GM21526 (cell line): ENCODE measurements around the gene KLHL8.

Experiments used
- ATAC-seq: cut with Tn5 transposase; IDR thresholded peaks from one replicate; pipeline ENCODE4 v1.9.1; 2021; ENCODE audit warnings: moderate library complexity; ENCODE audit not compliant: unreplicated experiment, low FRiP score

KLHL8 gene

DNA sequence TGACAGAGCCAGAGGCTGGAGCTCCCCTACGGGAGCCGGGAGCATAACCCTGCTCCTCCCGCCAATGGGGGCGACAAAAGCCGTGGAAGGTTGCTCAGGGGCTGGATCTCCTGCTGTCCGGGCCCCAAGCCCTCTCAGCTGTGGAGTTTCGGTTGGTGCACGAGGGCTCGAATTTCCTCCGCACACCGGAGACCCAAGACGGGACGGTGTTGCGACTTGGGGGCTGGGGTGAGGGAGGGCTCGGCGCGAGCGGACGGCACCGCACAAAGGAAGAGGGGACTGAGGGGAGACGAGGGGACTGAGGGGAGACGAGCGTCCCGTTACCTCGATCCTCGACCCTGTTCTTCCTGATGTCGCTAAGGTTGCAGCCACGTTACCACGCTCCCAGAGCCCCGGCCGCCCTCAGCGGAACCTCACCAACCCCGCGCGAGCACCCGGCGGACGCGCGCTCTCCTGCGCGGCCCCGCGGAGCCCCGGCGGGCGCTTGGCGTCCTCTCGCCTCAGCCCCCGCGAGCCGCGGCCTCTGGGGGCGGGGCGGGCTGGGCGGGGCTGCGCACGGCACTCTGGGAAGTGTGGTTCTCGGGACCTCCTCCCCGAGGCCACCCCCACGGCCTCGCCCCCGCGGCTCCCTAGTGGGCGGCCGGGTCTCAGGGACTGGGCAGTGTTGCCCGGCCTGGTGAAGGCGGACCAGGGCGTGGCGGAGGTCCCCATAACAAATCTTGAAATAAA is at the start of gene KLHL8:
KLHL8 (minus strand) TSS at position 525 of the 729 bp plus-strand sequence. CDS start 25,079 bp downstream, outside the sequence.
- peak; percentile 92 for ATAC-seq

DNA sequence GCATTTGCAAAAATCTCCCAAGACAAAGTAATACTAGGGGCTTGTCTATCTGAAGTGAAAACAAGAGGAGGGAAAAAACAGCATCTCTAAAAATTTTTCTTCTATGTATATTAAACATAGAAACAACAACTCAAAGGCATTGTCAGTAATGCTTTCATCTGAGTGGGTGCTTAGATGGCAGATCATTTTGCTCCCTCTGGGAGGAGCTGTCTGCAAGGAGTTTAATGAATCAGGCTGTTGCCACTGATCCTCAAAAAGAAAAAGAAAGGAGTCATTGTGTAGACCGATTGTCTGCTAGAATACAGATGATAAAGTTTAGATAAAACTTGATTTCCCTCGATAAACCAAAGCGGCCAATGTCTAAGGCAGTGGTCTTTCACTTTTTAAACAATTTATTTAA is 49.7 kb upstream of the KLHL8 start:
- ATAC-seq: no peak

DNA sequence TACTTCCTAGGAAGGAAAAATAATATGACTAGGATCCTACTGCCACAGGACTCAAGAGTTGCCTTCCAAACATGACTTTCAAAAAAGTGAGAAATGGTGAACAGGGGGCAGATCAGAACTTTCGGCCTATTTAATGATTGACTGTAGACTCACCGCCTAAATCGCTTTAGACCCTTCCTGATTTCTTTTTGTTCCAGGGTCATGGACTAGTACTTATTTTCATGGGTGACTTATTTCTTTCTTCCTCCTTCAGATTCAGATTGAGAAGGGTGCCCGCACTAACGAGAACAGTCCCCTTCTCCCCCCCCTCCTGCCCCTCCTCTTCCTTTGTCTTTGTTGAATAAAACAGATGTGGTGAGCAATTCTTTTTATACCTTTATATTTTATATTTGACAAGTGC is 48.0 kb upstream of the KLHL8 start:
- ATAC-seq: no peak

DNA sequence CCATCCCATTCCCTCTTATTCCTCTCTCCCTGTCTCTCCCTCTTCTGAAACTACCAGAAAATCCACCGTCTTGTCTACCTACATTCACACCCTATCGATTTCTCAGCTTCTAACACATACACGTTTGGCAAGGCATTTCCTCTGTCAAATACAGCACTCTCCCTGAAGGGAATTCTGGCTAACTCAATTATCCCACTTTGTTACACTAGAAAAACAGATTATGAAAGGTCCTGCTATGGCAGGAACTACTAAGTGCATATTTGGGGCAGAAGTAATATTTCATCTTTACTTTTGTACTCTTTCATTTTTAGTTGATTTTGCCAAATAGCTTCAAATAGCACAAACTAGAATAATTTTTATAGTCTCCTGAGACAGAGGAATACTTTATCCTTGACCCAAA is 46.6 kb upstream of the KLHL8 start:
- no peak for ATAC-seq

DNA sequence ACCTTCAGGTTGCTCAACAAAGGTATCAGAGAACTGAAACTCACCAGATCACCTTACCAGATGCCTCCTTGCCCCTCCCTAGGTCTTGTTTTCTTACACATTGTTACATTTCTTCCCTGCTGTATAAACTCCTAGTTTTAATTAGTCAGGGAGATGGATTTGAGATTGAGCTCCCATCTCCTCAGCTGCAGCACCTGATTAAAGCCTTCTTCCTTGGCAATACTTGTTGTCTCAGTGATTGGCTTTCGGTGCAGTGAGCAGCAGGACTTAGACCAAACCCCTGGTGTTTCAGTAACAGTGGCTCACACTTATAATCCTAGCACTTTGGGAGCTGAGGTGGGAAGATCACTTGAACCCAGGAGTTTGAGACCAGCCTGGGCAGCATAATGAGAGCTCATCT is 42.5 kb upstream of the KLHL8 start:
- no peak for ATAC-seq

DNA sequence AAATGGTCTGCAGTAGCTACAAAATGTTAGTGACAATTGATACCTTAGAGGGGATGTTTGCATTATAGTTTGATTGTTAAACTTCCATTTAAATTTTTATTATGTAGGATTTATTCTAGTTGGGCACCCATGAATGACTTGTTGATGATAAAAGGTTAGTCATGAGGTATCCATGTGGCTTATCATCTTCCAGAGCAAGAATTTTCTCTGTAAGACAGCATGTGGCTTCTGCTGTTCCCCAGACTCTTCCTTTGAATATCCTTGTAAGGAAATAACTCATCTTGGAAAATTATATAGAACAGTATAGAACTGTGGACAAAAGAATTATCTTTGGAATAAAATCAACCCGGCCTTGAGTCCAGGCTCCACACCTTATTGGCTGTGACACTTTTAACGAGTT is 40.1 kb upstream of the KLHL8 start:
- ATAC-seq: no peak

DNA sequence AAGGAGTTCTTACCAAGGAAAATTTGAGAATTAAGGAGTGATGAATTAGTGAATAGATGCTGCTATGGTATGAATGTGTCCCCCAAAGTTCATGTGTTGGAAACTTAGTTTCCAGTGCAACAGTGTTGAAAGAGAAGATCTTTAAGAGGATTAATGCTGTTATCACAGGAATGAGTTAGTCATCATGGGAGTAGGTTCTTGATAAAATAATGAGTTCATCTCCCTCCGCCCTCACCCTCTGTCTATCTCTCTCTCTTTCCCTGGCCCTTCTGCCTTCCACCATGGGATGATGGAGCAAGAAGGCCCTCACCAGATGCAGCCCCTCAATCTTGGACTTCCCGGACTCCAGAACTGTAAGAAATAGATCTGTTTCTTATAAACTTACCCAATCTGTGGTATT is 38.3 kb upstream of the KLHL8 start:
- ATAC-seq: no peak

DNA sequence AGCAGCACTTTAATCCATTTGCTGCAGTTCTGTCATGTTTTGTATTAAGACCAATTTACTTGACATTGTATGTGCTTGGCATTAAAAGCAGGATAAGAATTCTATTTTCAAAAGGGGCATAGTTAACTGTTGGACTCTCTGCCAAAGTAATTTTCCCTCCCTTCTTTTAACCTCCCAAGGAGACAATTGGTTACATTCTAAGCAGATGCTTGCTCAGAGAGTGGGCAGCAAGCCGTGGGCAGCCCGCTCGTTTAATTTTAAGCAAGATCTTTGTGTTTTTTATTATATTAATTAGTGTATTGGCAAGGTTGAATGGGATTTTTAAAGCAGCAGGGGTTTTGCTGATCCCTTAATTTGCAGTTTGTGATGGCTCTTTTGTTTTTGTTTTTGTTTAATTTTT is 37.1 kb upstream of the KLHL8 start:
- no peak for ATAC-seq

DNA sequence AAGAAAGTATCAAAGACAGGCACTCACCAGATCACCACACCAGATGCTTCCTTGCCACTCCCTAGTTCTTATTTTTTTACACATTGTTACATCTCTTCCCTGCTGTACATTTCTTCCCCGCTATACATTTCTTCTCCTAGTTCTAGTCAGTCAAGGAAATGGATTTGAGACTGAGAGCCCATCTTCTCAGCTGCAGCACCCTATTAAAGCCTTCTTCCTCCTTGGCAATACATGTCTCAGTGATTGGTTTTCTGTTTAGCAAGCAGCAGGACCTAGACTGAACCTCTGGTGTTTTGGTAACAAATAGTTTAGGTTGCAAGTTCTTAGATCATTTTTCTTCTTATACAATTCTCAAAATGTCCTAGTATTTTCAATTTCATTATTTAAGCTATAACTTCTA is 35.3 kb upstream of the KLHL8 start:
- no peak for ATAC-seq

DNA sequence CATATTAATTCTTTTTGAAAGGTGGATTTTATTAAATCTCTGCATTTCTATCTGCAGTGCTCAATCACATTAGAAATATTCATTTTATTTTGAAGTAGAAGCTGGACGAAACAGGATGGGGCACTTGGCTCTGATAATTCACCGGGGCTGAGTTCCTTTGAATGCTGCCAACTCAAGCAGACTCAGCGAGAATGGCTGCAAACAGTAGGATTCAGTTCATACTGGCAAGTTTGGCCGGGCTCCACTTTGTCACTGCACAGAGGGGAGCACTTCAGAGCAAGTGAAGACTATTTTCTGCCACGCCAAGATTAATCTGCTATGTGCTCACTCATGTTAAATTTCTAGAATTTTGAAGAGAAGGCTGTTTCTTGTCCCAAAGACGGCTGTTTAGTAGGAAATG is 30.7 kb upstream of the KLHL8 start:
- ATAC-seq: no peak

DNA sequence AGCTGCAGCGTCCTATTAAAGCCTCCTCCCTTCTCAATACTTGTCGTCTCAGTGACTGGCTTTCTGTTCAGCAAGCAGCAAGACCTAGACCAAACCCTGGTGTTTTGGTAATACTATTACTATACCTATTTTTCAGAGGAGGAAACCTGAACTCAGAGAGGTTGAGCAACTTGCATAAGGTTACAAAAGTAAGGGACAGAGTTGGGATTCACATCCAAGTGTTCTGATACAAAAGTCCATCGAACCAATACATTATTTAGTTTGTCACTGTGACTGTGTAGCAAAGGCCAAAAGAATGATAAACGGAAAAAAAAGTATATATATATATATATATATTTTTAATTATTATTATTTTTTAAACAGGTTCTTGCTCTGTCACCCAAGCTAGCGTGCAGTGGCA is 29.9 kb upstream of the KLHL8 start:
- ATAC-seq: no peak

DNA sequence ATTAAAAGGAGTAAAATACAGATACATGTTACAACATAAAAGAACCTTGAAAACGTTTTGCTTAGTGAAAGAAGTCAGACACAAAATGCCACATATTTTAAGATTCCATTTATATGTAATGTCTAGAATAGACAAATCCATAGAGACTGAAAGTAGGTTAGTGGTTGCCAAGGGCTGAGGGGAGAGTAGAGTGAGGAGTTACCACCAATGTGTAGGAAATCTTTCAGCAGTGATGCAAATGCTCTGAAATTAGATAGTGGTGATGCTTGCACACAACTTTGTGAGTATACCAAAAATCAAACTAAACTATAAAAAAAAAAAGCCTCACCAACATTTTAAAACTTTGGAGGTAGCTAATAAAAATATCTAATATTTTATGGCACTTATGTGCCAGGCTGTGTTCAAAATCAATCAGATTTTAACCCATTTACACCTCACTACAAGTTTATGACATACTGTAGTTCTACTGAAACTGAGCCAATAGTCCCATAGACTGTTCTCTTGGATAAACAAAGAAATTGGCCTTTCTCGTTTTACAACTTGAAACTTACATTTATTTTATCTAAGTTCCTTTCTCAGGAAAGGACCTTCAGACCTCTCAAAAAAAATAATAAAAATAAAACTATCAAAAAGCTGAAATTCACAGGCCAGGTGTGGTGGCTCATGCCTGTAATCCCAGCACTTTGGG is 29.1 kb upstream of the KLHL8 start:
- no peak for ATAC-seq

DNA sequence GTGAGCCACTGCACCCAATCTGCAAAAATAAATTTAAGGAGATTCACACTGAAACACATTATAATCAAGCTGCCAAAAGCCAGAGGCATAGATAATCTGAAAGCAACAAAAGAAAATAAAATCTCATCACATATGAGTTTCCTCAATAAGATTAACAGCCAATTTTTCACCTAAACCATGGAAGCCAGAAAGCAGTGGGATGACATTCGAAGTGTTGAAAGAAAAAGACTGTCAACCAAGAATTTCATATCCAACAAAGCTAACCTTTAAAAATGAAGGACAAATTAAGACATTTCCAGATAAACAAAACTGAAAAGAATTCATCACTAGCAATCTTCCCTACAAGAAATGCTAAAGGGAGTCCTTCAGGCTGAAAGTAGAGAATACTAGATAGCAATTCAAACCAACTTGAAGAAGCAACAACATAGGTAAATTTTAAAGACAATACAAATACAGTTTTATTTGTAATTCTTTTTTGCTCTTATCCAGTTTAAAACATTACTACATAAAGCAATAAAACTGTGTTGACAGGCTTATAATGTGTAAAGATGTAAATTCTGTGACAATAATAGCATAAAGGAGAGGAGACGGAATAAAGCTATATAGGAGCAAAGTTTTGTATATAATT is 23.1 kb upstream of the KLHL8 start:
- ATAC-seq: no peak

DNA sequence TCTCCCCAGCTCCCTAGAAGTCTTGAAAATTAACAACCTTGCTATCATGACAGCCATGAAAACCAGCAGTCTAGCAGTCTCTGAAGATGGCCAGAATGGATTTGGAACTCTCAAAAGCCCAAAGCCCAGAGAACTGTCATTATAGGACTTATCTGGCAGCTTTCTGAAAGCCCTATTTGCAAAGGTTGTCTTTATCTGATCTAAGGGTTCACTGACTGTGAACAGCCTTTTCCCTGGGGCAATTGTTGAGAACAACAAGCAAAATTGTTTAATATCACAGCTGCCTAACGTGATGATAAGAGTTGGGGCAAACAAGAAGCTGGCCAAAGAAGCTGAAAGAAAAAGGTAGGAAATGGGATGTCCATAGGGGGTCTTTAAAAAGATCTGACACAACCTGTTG is 20.9 kb upstream of the KLHL8 start:
- ATAC-seq: no peak

DNA sequence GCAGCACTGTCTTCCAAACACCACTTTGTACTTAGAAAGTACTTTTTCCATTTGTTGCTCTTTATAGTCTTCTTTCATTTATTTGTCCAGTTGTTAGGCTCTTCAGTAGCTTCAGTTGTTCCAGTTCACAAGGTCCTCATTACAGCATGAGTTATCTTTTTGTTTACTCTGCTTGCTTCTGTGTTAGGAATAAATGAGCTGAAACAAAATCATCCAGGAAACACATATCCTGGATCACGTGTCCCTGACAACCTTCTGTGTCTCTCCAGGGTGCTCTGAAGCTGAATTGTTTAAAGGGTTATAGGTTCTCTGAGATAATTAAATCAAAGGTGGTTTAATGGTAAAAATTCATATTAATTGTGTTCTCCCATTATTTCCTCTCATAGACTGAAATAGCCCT is 19.9 kb upstream of the KLHL8 start:
- ATAC-seq: no peak

DNA sequence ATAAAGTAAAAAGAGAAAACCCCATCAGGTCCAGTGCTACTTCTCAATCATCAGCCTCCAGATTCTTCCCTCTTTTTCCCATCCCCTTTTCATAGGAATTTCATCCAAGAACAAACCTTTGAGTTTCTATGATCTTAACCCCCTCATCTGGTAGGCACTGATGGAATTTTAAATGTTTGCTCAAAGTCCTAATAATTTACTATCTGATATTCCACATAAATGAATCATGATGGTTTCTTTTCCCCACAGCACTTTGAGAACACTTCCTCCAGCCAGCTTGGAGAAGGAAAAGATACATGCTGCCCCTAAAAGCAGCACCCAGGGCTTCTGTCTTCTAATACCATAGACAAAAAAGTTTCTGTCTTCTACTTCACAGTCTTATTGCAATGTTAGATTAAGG is 19.4 kb upstream of the KLHL8 start:
- ATAC-seq: no peak

DNA sequence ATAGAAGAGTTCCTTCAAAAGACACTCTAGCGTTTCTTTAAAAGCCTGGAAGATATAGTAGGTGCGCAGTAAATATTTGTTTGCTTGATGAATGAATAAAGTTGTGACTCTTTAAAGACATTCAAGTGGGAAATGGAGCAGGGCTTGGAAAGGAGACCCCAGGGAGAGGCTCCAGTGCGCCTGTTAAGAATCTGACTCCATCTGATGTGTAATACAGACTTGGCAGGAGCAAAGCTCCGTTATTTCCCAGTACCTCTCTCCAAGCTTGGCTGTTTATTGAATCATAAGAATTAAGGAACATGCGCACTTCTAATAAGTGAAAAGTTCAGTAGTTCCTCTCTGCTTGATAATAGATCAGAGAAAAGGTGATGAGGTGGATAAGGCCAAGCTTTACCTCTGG is 18.8 kb upstream of the KLHL8 start:
- no peak for ATAC-seq

DNA sequence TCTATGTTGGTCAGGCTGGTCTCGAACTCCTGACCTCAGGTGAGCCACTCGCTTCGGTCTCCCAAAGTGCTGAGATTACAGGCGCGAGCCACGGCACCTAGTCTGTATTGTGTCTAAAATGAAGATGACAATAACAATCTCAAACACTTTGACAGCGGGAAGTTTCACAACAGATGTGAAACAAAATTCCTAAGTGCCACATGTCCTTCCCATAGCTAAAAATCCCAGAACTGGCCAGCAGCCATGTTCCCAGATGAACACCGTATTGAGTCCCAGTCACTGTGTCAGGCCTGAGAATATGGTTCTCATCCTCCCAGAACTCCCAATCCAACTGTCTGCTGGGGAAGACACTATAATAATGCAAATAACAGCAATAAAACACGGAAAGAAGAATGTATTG is 16.4 kb upstream of the KLHL8 start:
- no peak for ATAC-seq

DNA sequence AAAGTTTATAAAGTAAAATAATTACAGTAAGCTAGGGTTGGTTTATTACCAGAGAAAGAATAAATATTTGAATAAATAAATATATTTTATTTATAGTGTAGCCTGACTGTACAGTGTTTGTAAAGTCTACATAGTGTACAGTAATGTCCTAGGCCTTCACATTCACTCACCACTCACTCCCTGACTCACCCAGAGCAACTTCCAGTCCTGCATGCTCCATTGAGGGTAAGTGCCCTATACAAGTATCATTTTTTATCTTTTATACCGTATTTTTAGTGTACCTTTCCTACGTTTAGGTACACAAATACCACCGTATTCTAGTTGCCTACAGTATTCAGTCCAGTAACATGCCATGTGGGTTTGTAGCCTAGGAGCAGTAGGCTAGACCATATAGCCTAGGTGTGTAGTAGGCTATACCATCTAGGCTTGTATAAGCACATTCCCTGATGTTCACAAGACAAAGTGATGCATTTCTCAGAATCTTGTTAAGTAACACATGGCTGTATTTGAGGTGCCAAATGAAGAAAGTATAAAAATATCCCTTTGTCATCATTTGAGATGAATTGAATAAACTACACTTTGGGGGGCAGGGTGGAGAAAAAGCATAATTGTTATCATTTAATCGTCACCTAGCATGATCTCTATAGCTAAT is 14.7 kb upstream of the KLHL8 start:
- ATAC-seq: no peak

DNA sequence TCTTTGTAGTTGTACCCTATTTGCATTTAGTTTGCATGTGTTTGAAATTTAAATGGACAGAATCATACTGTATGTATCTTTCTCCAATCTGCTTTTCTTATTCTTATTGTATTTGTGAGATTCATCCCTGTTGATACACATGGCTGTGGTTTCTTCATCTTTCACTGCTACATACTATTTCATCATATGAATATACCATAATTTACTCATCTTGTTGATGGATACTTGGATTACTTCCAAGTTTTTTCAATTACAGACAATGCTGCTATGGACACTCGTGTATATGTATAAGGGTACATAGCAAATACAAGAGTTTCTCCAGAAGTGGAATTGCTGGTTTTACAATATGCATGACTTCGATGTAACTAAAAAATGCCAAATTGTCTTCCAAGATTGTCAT is 11.8 kb upstream of the KLHL8 start:
- ATAC-seq: no peak

DNA sequence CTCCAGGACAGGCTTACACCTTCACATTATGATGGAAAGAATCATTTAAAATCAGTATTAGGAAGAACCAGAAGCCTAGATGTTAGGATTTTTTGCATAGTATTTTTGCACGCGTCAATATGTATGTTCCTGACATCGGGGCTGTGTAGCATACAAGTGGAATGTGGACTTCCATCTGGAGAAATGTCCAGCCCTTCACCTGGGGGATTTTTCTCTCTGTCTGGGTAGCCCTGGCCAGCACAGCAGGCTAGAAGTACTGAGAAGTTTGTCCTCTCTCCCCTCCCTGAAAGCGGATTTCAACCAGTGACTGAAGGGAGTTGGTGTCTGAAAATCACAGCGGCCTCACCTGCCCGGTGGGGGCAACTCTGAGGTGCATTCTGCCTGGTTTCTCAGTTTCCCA is 10.4 kb upstream of the KLHL8 start:
- no peak for ATAC-seq
